NOMO-1 (cell line): ENCODE data around the gene SULT2B1.
A peak's percentile ranks its signal among the peaks of the same experiment; 100 is the strongest.

Source experiments
- DNase-seq, 2 experiments: peaks; one replicate each; lab custom pipeline; 2025; ENCODE audit not compliant: unreplicated experiment in 2 of 2; lab: John Stamatoyannopoulos, UW

SULT2B1 gene

DNA sequence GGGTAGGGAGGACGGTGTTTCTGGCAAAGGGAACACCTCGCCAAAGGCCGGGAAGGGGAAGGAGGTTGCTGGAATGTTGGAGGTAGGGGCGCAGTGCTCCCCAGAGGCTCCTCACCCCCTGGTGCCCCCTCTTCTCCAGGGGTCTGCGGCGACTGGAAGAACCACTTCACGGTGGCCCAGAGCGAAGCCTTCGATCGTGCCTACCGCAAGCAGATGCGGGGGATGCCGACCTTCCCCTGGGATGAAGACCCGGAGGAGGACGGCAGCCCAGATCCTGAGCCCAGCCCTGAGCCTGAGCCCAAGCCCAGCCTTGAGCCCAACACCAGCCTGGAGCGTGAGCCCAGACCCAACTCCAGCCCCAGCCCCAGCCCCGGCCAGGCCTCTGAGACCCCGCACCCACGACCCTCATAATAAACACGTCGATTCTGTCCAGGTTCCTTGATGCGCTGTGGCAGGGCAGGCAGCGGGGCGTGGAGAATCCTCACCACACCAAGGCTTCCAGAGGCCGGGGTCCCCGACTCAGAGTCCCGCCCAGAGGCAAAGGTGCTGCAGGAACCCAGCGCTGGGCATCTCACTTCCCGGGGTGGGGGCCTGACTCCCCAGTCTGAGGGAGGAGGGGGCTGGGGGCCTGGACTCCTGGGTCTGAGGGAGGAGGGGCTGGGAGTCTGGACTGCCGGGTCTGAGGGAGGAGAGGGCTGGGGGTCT is 47.2 kb downstream of the SULT2B1 start:
- no peak for DNase-seq

DNA sequence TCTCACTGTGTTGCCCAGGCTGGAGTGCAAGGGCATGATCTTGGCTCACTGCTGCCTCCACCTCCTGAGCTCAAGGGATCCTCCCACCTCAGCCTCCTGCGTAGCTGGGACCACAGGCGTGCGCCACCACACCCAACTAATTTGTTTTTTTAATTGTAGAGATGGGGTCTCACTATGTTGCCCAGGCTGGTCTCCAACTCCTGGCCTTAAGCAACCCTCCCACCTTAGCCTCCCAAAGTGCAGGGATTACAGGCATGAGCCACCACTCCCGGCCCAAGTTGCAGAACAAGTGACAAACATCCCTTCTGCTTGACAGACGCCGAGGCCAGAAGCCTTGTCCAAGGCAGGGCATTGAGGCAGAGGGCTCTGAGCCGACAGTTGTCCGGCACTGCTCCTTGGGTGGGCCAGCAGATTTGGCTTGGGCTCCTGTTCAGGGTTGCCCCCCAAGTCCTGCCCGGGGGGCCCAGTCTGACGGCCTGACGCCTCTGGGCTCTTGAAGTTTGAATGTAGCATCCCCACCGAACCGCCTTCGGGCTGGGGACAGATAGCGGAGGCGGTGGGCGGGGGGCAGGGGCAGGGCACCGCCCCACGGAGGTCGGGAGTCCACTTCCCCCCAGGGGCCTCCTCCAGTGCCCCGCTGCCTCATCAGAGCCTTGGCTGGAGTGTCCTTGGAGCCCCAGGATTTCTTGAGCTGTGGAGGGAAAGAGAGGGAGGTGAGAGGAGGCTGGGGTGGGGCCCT is 48.9 kb downstream of the SULT2B1 start:
- DNase-seq, result no peak

DNA sequence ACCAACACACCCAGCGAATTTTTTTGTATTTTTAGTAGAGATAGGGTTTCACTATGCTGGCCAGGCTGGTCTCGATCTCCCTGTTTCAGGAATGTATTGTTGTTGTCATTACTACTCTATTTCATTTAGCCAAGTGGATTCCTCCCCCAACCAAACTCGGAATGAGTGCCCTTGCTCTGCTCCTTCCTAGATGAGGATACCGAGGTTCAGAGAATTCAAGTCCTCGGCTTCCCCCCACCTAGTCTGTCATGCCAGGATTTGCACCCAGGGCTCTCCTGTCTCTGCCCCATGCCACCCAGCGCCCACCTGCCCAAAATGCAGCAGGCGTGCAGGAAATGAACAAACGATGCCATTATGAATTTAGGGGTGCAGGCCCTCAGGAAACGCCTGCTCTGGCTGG is 51.0 kb downstream of the SULT2B1 start:
- DNase-seq, result no peak

DNA sequence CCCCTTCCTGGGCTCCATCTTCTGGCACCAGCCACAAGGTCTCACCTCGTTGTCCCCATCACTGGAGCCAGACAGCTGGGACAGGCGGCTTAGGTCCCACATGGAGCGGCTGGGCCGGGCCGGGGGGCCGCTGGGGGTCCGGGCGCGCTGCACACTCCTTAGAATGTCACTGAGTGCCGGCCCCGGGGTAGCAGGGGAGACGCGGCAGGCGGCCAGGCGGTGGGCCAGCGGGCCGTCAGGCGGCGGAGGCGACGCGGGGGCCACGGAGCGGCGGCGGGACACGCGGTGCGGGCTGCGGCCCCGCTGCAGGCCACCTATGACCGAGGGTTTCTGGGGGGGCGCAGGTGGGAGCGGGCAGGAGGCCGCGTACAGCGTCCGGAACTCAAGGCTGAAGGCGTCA is 51.5 kb downstream of the SULT2B1 start:
- DNase-seq, result no peak

DNA sequence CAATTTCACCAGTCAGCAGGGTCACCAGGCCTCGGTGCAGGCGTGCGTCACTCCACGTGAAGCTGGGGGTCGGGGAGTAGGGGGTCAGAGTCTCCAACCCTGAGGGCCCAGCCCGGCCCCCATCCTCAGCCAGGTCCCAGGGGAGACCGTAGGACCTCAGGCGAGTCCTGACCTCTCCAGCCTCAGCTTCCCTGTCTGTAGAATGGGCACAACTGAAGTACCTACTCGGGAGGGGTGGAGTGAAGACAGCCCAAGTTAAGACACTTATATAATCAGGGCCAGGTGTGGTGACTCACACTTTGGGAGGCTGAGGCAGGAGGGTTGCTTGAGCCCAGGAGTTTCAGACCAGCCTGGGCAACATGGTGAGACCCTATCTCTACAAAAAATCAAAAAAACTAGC is 51.9 kb downstream of the SULT2B1 start:
- DNase-seq, result no peak

DNA sequence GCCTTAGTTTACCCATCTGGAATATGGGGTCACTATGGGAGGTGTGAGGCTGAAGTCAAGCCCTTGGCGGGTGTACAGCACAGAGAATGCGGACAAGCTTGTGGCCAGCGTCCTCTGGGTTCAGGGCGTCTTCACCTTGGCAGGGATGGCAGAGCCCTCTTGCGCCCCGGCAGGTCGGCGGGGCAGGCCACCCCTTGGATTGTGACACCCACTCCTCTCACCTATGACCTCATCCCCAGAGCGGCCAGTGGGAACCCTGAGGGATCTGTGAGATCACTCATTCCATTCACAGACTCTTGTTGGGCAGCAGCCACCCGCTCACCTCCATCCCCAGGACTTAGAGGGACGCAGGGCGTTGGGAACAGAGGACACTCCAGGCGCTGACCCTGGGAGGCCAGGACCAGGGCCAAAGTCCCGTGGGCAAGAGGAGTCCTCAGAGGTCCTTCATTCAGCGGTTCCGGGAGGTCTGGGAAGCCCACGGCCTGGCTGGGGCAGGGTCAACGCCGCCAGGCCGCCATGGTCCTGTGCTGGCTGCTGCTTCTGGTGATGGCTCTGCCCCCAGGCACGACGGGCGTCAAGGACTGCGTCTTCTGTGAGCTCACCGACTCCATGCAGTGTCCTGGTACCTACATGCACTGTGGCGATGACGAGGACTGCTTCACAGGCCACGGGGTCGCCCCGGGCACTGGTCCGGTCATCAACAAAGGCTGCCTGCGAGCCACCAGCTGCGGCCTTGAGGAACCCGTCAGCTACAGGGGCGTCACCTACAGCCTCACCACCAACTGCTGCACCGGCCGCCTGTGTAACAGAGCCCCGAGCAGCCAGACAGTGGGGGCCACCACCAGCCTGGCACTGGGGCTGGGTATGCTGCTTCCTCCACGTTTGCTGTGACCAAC is 54.7 kb downstream of the SULT2B1 start, which contains the start of gene SPACA4:
Gene SPACA4 (plus strand): TSS at position 280 of the 896 bp plus-strand sequence. CDS start 237 bp downstream, at position 517.
- no peak for DNase-seq

DNA sequence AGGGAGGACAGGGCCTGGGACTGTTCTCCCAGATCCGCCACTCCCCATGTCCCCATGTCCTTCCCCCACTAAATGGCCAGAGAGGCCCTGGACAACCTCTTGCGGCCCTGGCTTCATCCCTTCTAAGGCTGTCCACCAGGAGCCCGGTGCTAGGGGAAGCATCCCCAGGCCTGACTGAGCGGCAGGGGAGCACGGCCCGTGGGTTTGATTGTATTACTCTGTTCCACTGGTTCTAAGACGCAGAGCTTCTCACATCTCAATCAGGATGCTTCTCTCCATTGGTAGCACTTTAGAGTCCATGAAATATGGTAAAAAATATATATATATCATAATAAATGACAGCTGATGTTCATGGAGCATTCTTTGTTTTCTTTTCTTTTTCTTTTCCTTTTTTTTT is 55.4 kb downstream of the SULT2B1 start:
- no peak for DNase-seq

DNA sequence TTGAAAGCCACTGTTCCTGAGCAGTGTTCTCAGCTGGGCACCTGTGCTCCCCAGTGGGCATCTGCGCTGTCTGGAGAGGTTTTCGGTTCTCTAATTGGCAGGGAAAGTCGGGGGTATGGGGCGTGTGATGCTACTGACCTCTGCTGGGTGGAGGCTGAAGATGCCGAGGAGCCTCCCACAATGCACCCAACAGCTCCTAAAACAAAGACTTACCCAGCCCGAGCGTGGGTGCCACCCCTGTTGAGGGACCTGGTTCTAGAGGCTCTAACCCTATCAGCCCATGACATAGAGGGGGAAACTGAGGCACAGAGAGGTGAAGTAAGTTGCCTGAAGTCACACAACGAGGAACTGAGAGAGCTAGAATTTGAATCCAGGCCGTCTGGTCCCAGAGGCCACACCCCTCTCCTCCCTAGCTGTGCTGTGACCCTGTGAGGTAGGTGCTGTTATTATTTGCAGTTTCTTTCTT is 56.9 kb downstream of the SULT2B1 start:
- peak; percentile 70 to 73 for DNase-seq

DNA sequence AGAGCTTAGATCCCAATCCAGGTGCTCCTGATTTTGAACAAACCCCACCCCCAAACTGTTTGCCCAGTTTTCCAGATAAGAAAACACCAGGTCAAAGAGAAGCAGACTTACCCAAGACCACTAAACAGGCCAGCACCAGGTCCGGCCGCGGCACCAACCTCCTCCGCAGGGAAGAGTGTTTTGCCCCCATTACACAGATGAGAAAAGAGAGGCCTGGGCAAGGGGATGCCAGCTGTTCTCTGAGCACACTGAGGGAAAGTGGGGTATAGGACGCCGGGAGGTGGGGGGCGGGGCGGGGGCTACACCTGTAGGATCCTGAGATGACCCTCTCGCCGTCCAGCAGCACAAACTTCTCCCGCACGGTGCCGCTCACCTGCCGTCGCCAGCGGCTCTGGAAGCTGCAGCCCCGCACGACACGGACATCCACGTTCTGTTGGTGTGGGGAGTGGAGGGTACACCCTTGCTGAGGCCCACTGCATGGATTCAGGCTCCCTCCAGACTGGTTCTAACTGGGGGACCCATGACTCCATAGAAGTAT is 57.7 kb downstream of the SULT2B1 start:
- no peak for DNase-seq

DNA sequence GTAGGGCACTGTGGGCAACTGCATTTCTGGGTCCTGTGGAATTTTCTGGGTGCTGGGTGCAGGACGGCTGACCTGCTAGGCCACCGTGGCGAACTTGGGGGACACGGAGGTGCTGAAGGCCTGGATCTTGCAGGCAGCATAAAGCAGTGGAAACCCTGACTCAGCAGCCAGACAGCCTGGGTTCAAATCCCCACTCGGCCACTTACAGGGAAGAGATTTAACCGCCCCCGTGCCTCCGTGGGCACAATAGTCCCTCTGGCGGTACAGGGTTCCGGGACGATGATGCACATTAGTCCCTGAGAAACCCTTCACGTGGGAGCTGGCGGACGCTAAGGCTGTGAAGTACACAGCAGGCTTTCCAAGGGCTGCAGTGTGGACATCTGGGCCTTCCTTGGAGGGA is 59.9 kb downstream of the SULT2B1 start:
- DNase-seq, result no peak

DNA sequence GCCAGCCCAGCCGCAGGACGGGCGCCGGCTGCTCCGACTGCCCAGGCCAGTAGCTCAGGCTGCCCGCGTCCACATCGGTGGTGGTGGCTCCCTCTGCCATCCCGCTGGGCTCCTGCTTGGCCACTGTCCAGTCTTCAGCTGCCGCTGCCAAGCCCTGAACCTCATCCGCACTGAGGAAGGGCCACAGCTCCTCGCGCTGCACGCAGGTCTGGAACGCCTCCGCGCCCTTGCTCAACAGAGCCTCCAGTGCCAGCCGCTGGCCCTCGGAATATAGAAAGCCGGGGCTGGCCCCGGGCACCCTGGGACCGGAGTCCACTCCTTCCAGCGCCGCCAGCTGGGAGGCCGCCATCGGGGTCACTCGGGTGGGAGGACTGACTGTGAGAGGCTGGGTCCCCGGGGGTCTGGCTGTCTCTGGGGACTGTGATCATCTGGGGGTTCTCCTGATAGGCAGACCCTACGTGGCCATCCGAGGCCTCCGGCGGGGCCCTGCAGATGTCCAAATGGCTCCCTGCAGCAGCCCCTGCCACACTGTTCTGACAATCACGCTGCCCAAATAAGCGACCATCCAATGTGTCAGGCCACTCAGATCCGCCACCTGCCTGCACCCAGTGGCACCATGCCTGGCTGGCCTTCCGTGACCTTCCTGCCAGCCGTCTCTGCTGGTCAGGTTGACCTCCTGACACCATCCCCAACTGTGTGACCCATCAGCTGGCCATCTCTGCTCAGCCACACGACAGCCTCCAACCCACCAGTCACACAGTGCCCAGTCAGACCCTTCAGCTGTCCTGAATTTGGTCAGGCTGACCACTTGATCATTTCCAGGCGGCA is 61.3 kb downstream of the SULT2B1 start:
- DNase-seq, result no peak

DNA sequence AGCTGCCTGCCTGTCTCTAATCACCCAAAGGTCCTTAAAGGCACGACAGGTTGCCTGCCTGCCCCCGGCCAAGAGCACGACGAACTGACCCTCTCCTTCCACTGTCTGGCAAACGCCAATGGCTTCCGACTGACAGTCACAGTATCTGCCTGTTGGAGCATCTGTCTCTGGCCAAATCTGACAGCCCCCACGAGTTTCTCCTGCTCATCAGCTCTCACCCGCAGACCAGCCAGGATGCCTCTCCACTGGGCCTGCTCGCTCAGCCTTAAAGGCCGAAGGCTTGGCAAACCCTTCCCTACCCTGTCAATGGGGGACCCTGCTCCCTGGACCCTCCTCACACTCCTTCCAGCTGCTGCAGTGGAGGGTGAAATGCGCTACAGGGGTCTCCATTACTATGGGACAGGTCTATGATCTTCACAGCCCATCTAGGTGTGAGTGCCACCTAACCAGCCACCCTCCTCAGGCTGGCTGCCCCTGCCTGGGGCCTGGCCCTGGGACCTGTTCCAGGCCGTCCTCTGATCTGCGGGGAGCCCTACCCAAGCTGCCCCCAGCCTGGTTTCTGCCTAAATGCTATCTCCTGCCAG is 62.0 kb downstream of the SULT2B1 start:
- no peak for DNase-seq

DNA sequence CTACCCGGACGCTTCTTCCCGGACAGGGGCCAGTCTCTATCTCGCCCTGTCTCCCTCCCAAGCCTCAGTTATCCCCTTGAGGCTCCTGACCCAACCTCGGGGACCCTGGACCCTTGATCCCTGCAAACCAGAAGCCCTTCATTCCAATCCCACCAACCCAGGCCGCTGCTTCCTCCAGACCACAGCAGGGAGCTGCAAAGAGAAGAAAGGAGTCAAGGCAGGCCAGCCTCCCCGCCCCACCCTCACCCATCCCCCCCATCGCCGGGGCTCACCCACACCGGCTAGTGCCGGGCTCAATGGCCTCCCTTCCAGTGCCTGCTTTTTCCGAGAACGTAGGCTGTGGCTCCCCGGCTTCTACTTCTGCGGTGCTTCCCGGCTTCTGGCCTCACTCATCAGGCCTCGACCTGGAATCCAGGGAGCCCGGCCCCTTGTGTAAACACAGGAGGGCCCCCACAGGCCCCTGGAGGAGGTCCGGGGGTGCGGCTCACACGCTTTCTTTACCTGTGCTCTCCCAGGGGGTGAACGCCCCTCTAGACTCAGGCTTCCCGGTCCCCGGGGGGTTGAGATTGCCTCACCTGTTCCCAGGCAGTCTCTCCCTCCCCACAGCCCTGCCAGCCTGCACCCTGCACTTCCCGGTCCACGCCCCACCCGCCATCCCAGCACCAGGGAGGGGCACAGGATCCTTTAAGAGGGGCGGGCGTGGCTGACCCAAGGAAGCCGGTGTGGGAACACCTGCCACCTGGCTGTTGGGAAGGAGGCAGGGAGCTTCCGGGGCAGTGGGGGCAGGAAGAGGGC is 62.7 kb downstream of the SULT2B1 start, which contains the start of gene FAM83E:
Gene FAM83E (minus strand): TSS at position 641 of the 795 bp plus-strand sequence. CDS start 1,704 bp downstream, outside the sequence.
- DNase-seq, result no peak

DNA sequence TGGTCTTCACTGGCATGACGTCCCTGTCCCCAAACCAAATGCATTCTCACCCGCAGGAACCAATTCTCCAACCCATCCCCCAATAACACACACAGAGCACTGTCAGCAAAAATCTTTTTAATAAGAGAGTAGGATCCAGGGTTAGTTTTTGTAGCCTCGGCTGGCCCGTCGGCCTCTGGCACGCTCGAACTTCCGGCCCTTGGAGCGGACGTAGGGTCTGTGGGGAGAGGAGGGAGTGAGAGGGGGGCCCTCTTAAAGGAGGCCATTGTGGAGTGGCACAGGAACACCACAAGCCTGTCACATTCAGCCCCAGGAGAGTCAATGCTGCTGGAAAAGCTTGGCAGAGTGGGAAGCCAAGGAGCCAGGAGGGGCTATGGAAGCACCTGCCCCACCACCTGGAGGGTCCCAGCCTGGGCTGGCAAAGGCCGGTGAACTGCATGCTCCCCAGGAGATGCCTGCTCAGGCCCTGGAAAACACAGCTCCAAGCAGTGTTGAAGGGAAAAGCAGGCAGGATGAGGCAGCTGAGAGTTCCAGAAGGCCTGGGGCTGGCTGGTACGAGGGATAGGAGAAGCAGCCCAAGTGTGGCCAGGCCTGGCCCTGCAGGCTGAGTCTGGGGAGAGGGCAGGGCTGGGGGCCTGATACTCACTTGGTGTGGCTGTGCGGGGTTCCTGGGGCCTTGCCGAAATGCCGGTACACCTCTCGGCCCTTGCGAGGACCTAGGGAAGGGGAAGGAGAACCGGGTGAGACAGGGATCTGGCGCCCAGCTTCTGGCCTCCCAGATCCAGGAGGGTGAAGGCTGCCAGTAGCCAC is 63.5 kb downstream of the SULT2B1 start:
- DNase-seq, result no peak

DNA sequence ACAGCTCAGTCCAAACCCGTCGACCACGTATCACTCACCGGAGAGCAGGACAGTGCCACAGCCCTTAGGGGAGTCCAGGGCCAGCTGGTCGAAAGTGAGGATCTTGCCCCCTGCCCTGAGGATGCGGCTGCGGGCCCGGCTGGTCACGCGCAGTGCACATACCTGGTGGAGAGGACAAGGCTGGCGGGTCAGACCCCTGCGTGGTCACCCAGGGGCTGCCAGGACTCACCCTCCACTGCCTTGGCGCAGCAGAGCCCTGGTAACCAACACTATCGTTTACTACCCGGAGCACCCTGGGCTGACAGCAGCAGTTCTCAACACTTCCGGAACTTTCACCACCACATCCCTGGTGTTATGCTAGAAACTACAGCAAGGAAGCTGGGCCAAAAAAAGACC is 64.1 kb downstream of the SULT2B1 start:
- DNase-seq, result no peak

DNA sequence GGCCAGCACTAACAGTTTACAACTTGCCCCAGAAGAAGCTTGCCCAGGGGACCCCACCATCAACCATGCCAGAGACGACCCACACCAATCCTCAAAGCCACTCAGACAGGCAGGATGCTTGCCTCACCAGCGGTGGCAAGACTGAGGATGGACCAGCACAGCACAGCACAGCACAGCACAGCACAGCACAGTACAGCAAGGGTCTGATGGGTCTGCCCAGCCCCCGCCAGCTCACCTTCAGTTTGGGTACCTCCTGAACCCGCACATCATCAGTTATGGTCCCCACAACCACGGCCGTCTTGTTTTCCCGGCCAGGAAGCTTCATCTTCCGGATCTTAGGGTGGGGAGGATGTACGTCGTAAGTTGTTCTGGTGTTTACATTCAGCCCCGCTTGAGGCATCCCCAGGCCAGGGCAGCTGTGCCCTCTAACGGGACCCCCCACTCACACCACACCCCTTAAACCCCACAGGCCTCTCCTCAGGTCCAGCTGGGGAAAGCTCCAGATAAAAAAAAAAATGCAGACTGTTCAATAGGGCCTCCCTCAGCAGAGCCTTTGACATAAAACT is 64.6 kb downstream of the SULT2B1 start:
- DNase-seq, result no peak

DNA sequence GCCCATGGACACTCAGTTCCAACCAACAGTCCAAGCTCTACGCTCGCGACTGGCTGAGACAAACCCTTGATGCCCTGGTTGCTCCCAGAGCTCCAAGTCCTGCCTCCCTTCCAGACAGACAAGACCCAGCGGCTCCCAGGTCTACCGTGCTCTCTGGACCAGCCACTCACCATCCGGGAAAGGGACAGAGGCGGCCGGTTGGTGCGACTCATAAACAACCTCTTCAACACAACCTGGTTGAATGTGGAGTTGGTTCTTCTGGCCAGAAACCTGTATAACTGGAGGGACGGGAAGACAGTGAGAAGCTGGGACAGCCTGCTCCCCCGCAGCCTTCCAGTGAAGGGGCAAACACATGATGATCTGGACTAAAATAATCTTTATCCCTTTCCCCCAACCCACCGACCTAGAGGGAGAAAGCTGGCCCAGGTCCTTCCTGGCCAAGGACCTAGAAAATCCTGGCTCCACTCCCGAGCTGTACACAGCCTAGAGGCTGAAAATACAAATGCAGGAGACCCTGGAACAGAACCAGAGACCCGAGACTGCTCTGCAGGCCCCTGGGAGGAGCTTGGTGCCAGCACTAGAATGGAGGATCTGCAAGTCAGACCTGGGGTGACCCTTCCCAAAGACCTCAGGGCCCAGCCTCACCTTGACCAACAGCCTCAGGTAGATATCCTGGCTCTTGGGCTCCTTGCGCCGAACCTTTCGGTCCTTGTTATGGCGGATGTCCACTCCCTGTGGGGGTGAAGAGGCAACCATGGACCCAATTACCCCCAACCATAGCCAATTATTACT is 65.4 kb downstream of the SULT2B1 start:
- no peak for DNase-seq
